Renal cortex interstitium (tissue), 11 donors: ENCODE results near the gene LCP2. TPM values are rescaled to one million over a fixed set of nuclear protein-coding genes. Genes with fewer than 3 reads are reported as not detected.
"Not testable (repeated sequence)": the region's sequence is repeated elsewhere in the genome, so short reads cannot be mapped to it uniquely, and the experiment has no call there.

Experiments used
- DNase-seq, 11 donors: peaks; one replicate each; pipeline ENCODE4 v3.0.0-alpha.2; 2013; ENCODE audit warnings: low read depth in 9 of 11, low spot score in 4 of 11; ENCODE audit errors: extremely low read depth in 1 of 11
- polyA plus RNA-seq, 3 donors: library from polyadenylated mRNA; unstranded; fragments of 120-200 nt; gene quantifications; one replicate each; pipeline ENCODE4 v1.2.1, GENCODE V29; 2013; ENCODE audit not compliant: insufficient read length in 3 of 3

LCP2 gene
- polyA plus RNA-seq, 3 donors: 3.1 to 3.4 (median 3.3) TPM

DNA sequence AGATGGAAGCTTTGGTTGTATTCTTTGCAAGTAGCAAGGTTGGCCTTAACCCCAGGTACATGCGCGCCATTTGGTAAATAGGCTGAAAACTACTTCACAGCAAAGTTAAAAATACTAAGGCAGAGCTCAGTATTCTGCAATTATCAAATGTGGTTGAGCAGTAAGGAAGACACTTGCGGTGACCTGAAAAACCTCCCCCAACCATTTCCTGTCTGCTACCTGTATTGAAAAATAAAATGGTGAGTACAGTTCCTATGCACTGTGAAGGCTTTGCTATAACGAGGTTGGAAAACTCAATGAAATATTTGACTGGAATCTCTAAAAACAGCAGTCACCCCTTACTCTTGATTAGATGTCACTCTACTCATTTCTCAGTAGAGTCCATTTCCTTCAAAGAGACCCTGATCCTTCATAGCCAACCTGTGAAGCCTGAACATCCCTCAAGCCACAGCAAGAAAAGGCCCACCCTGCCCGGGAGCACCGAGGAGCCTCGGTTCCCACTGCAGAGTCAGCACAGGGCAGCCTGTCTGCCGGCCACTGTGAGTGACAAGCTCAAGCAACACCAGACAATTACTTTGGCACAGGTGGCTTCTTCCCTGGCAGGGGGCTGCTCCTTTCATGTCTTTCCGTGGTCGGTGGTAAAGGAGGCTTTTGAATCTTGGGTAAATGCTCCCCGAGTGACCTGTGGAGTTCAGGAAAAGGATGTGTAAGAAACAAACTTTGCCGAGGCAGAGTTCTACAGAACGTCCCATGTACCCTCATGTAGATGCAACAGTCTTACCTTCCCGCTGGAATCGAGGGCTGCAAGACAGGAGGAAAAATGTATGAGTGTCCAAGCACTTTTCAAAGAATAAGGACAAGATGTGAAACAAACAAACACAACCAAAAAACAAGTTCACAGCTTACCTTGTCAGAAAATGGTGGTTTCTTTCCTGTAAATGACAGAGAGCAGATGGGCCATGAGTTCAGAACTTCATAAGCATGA, 35.2 kb downstream of the LCP2 start:
- no peak for DNase-seq

DNA sequence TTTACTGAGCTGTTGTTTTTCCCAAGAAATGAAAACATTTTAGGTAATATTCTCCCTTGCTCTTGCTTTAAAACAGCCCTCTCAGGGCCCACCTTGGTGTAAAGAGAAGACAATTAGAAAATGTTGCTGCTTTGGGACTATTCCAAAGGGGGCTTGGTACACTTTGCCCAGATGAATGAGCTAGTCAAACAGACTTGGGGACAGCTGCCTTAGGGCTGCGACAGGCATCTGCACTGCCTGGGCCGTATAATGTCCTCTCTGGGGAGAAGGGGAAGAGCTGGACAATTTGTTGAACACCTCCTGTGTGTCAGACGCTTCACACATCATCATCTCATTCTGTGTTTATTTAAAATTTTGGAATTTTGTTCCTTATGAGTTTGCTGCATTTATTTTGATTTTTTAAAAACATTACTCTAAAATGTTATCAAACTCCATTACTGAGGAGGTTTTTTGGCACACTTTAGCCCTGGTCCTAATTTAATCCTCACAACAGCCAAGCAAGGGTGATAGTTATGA, 36.0 kb downstream of the LCP2 start:
- DNase-seq: no peak

DNA sequence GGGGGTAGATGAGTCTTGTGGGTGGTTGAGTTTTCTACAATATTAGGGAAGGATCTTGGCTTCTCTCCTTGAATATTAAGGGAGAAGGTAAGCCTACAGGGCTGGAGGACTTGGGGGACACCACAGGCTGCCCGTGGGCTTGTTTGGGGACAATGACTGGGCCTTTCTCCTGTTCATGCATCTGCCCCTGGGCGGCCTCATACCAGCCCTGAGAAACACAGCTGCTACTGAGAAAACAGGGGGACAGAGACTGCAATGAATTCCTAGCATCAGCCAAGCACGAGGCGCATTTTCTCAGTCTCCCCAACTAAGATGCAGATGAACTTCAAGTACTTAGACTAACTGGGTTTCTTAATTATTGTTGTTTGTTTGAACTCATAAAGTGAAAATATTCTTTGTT, 40.2 kb downstream of the LCP2 start:
- DNase-seq: no peak

DNA sequence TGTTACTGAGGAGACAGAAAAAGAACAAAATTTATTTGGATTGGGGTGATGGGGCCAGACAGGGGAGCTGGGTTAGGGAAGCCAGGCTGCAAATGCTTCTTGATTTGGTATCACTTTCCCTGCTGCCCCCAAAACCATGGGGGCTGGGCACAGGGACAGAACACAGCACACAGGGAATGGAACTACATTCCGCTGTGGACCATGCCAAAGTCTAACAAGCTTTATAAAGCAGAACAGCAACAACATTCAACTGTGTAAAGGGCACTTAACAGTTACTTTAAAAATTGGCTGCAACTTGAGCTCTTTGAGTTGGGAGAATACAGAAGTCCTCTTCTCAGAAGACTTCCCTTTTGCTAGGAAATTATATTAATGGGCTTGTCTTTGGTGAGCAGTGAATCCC, 41.0 kb downstream of the LCP2 start:
- no peak for DNase-seq

DNA sequence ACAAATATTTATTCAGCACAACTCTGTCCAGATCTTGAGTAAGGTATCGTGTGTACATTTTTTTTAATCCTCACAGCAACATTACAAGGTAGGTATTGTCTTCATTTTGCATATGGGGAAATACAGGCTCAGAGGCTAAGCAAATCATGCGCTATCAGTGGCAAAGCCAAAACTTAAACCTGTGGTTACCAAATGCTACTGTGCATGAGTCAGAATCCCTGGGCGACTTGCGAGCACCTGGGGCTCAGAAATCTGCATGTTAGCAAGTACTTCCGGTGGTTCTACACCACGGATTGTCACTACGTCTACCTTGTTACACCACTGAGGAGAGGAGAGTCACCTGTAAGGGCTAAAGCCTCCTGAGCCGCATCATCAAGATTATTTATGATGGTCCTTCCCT, 43.5 kb downstream of the LCP2 start:
- DNase-seq: no peak

DNA sequence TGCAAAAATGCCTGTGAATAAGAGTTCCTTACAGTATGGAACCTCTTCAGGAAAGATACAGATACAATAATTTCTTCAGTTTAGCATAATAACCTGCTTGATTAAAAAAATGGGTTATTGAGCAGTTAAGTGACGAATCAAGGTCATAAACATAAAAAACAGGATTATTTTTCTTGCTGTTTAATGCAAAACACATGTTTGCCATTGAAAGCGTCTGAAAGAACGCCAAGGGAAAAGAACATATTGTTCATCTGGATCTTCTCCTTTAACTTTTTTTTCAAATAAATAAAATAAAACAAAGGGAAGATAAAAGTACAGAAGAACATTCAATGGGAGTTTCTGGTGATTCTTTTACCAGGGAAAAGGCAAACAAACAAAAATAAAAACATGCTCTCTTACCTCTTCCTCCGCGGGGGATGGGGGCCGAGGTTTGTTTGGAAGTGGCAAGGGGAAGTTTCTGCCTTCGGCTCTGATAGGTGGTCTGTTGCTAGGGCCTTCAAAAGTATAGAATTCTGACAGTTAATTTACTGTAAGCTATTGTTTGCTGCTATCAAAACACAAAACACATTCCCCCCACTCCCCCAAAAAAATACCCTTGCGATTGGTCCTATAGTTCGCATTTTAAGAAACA, 44.7 kb downstream of the LCP2 start:
- DNase-seq: no peak

DNA sequence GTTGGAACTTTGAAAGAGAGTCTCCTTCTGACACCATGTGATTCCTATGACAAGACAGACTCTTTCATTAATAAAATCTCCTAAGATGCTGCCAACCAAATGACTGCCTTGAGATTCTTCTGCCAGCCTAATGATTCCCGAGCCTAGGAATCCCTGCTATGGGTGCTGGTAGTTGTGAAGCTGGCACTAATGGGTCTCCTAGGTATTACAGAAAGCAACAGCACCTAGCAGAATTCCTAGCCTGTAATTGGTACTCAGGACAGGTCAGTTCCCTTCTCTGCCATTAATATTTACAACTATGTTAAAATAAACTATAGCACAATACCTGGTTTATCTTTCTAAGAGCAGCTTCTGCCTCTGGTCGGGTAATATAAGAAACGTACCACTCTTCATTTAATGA, 45.5 kb downstream of the LCP2 start:
- DNase-seq: no peak

DNA sequence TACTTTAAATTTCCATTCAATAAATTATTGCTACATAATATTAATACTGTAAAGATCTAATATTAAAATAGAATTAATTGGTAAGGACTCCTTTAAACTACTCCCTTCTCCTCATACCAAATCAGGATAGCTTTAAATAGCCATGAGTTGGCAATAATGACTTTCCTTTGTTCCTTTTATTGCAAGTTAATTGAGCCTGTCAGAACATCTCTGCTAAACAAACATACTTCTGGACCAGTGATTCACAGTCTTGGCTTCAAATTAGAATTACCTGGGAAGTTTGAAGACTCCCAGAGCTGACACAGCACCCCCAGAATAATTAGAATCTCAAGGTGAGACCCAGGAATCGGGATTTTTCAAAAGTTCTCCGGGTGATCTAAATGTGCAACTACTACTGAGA, 46.1 kb downstream of the LCP2 start:
- DNase-seq: no peak

DNA sequence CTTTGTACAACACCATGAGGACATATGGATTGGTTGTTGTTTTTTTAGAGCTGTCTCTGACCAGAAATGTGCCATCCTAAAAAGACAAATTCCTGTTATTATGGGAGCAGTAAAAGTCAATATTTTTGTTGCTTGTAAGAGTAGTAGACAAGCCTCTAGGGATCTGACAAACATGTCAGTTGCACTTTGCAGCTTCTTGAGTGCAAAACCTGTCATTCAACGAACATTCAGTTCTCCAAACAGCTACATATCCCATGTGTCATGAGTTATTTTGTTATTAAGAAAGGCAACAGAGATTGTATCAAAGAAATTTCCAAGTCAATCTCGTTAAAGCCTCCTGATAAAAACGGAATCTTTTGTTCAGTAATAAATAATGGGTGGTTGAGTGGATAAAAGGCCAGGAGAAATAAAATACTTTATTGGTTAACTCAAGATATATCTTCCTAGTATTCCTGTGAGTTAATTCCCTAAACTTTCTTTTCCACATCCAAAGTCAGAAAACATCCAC, 46.7 kb downstream of the LCP2 start:
- DNase-seq: no peak

DNA sequence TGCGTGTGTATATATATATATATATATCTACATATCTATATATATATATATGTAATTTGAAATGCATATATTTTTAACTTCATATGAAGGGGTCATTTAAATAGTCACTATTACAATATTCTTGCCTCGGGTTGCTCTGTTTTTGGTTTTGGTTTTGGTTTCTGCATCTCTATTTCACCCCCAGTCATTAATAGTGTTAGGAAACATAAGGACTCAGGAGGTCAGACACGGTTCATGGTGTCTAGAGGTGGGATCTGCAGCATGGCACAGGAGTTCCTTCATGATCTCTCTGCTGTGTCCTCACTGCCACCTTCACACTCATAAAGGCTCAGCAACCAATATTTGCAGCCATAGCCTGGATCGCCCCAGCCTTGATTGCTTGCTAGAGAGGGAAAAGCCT, 48.2 kb downstream of the LCP2 start:
- DNase-seq: no peak

DNA sequence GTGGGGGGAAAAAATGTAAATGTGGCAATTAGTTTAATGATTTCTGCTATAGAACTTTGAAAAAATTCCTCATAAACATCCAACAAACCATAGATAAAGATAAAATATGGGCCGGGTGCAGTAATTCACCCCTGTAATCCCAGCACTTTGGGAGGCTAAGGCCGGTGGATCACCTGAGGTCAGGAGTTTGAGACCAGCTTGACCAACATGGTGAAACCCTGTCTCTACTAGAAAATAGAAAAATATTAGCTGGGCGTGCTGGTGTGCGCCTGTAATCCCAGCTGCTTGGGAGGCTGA, 48.7 kb downstream of the LCP2 start:
- DNase-seq: not testable (repeated sequence)

DNA sequence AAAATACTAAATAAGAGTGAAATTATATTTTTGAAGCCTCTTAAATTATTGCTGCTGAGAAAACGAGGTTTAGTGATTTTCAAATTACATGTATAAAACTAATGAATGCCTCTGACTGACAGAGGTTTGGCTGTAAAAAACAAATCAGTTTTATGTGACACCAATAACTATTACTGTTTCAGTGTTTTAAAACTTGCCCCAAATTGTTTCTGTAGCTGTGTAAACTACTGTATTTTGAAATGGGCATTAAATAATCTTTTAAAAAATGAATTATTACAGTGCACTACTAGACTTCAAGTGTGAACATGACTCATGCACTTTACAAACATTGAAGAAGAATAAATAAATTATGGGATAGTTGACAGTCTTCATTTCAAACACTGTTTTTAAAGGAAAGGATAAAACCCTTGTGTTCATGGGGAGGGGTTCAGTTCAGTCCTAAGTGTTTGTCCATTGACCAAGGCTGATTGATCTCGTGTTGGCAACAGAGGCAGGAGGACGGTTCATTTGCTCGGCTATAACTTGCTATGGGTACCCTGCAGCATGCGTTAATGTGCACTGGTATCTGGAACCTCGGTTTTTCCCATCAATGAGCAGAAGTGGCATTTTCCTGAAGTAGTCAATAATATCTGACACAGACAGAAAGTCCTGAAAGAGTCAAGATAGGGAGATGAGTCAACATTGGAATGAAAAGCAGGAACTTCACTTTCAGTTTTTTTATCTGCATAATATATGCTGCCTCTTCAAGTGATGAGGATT, 49.2 kb downstream of the LCP2 start:
- no peak for DNase-seq

DNA sequence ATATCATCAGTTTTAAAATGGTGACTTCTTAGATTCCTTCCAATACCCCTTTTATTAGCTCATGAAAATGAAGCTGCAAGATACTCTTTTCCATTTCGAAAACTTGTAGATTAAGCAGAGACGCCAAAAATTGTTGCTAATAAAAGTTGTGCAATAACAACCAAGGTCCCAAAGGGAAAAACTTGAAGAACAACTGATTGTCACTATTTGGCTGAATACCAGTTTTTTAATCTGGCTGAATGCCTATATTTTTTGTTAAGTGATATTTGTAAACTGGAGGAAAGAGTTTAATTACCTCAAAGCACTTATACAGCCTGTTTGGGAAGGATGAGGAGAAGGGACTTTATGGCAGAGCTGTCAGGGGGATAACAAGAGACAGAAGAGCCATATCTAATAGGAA, 50.2 kb downstream of the LCP2 start:
- DNase-seq: no peak

DNA sequence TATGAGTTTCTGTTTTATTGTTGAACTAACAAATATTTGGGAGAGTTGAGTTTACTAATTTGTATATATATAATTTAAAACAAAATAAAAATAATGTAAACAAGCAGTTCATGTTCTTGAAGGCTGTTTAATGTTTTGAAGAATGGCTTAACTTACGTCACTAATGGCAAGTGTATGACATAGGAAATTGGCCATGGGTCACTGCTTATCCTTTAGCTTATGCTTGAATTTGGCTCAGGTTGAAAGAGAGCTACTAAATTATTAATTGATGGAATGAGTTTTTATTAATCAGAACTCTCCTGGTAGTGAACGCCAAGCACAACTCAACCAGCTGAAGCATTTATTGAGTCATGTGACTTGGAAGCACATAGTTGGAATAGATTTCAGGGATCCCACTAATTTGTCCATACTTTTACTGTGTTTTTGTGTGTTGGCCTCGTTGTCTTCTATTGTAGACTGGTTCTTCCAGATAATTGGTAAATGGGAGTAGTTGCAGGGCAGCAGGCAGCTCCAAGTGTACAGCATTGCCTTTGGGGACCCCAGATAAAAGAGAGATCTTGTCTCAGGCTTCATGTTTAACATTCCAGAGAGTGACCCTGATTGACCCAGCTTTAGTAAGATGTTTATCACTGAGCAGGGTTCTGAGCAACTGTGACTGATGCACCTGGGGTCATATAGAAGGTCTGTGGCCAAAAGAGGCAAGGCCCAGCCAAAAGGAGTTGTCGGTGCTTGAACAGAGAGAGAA, 51.3 kb downstream of the LCP2 start:
- DNase-seq: no peak

DNA sequence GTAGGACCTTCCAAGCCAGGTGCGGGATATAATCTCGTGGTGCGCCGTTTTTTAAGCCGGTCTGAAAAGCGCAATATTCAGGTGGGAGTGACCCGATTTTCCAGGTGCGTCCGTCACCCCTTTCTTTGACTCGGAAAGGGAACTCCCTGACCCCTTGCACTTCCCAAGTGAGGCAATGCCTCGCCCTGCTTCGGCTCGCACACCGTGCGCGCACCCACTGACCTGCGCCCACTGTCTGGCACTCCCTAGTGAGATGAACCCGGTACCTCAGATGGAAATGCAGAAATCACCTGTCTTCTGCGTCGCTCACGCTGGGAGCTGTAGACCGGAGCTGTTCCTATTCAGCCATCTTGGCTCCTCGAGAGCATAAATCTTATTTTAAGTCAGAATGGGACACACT, 52.1 kb downstream of the LCP2 start:
- not testable (repeated sequence) for DNase-seq

DNA sequence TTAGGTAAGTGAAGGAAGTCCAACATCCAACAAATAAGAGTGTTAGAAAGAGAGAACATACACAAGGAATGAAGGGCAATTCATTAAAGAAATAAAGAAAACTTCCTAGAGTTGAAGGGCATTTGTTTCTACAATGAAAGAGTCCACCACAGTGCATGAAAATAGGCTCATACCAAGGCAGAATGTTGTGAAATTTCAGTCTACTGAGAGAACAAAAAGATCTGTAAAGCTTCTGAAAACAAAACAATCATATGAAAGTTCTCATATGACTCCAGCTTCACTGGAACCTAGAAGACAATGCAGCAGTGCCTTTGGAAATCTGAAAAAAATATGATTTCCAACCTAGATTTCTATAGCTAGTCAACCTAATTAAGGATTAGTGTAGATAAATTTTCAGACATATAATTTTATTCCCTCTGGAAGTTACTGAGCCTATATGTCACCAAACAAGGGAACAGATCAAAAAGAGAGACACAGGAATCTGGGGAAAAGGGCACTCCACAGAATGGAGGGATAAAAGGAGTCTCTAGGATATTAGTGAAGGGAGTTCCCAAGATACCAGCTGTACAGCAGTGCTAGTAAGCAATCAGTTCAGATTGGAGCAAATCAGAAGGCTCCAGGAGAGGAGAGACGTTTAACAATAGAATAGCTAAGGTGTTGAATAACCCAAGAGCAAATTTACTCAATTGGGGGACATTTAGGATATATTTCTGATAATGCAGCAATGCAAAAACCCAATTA, 59.0 kb downstream of the LCP2 start:
- no peak for DNase-seq

DNA sequence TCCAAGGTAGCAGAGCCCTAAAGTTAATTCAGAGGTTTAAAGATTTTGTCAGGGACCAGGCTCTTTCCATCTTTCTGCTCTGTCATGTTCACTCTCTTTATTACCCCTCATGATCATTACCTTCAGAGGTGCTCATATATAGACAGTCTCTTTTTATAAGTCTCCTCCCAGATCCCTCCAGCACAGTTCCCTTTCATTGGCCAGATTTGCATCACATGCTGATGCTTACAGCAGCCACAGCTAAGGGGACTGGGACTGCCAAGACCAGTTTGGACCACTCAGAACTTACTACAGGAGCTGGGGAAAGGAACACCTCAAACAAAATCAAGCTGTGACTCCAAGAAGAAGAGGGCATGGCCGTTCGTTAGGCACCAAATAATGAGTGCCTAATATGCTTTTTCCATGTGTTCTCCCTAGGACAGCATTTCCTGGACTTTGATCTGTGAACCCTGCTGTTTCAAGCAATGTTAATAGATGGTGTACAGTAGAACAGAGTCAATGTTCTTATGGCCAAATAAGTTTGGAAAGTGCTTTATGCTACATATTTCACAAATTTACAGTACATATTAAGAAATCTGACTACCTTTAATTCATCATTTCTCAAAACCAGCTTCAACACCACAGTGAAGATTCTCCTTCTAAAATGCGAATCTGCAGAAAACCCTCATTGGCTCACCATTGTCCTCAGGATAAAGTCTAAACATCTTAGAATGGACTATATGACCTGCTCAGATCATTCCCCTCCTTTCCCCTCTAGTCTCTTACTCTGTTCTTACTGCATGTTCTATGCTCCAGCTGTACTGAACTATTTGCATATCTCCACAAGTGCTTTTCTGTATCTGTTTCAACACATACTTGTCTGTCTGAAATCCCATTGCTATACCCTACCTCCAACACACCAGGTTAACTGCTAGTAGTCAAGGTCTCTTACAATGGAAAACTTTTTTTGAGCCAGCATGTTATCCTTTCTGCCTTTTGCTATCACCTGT, 61.4 kb downstream of the LCP2 start:
- DNase-seq: no peak
